ENCODE measurements around the gene ARID3A.
A peak's percentile ranks its signal among the peaks of the same experiment; 100 is the strongest.

Gene ARID3A

DNA sequence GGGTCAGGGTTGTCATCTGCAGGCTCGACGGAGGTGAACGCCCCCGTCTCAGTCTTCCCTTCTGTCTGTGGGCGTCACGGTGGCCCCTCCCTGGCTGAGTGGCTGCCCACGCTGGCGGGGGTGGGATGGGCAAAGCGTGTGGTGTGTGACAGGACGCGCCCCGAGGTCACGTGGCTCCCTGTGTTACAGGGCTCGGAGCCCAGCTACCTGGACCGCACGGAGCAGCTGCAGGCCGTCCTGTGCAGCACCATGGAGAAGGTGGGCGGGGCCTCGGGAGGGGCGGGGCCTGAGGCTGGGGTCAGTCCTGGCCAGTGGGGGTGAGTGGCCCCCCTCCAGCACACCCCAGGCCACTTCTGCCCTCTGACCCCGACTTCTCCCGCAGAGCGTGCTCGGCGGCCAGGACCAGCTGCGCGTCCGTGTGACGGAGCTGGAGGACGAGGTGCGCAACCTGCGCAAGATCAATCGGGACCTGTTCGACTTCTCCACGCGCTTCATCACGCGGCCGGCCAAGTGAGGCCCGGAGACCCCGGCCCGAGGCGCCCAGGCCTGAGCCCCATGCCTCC lies 68.1 kb downstream of the ARID3A start:
- no peak for DNase-seq (ENCODE audit: low read depth)
- H3K4me3 ChIP-seq (ENCODE audit: control insufficient read depth, low read depth, low read length) = no peak overlapping the region
- TF ChIP-seq, protein P1, sequence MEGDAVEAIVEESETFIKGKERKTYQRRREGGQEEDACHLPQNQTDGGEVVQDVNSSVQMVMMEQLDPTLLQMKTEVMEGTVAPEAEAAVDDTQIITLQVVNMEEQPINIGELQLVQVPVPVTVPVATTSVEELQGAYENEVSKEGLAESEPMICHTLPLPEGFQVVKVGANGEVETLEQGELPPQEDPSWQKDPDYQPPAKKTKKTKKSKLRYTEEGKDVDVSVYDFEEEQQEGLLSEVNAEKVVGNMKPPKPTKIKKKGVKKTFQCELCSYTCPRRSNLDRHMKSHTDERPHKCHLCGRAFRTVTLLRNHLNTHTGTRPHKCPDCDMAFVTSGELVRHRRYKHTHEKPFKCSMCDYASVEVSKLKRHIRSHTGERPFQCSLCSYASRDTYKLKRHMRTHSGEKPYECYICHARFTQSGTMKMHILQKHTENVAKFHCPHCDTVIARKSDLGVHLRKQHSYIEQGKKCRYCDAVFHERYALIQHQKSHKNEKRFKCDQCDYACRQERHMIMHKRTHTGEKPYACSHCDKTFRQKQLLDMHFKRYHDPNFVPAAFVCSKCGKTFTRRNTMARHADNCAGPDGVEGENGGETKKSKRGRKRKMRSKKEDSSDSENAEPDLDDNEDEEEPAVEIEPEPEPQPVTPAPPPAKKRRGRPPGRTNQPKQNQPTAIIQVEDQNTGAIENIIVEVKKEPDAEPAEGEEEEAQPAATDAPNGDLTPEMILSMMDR (IDR thresholded peaks at IDR 0.05; ENCODE audit: control insufficient read depth, insufficient read depth, low read depth, low read length, missing control alignments) = no peak

- TF ChIP-seq, protein P1 (IDR thresholded peaks at IDR 0.05; ENCODE audit: control insufficient read depth, insufficient read depth, low read depth, low read length, missing control alignments) = no peak
- DNase-seq (ENCODE audit: low read depth) = no peak
- no peak overlapping the region for H3K4me3 ChIP-seq (ENCODE audit: control insufficient read depth, low read depth, low read length)
Observed at GRCh38 chr19:994516-994915, 68.7 kb downstream of the ARID3A start.

- H3K4me3 ChIP-seq (ENCODE audit: control insufficient read depth, low read depth, low read length) = no peak overlapping the region
- no peak for DNase-seq (ENCODE audit: low read depth)
- TF ChIP-seq, protein P1 (IDR thresholded peaks at IDR 0.05; ENCODE audit: control insufficient read depth, insufficient read depth, low read depth, low read length, missing control alignments) = no peak
Observed at GRCh38 chr19:995051-995827, 69.4 kb downstream of the ARID3A start.

DNA sequence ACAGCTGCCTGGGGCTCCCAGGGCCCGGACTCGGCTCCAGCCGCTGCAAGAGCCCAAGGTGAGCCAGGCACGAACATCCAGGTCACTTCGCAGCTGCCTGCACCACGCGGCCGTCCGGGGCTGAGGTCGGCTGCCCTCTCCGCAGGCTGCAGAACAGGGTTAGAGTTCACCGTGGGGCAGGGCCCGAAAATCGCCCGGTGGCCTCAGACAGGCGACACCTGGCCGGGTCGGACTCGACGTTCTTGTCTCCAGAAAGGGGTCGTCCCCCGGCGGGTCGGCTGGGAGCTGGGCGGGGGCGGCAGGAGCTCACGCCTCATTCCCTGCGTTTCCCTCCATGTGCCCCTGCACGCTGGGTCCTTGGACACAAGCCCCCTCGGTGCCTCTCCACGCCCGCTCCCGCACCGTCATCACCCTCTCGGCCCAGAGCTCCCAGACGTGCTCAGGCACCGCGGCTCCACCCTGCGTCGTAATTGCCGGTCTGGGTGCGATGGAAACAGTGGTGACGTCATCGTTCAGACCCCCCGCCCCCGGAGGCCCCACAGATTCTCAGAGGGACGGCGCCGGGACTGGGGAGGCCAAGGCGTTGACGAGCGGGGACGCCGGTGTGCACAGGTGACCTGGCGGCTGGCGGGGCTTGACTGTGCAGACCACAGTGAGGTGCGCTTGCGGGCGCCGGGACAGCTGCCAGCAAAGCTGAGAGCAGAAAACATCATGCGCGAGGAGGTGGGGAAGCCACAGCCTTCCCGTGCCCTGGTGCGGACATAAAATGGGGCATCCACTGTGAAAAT lies 70.4 kb downstream of the ARID3A start:
- peak overlapping the region; percentile 9 for H3K4me3 ChIP-seq (ENCODE audit: control insufficient read depth, low read depth, low read length)
- DNase-seq (ENCODE audit: low read depth) = no peak
- TF ChIP-seq, protein P1 (IDR thresholded peaks at IDR 0.05; ENCODE audit: control insufficient read depth, insufficient read depth, low read depth, low read length, missing control alignments) = no peak

DNA sequence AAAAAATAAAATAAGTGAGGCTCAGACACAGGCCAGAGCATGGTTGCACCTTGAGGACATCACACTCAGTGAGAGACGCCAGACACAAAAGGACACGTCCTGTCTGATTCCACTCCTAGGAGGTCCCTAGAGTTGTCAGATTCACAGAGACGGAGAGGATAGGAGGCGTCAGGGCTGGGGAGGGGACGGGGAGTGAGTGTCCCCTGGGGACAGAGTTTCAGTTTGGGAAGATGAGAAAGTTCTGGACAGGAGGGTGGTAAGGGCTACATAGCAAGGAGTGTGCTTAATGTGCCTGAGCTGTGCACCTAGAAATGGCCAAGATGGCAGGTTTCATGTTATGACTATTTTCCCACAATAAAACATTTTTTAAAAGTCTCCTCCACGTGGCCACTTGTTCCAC lies 72.2 kb downstream of the ARID3A start:
- TF ChIP-seq, protein P1 (IDR thresholded peaks at IDR 0.05; ENCODE audit: control insufficient read depth, insufficient read depth, low read depth, low read length, missing control alignments) = no peak
- DNase-seq (ENCODE audit: low read depth) = no peak

DNA sequence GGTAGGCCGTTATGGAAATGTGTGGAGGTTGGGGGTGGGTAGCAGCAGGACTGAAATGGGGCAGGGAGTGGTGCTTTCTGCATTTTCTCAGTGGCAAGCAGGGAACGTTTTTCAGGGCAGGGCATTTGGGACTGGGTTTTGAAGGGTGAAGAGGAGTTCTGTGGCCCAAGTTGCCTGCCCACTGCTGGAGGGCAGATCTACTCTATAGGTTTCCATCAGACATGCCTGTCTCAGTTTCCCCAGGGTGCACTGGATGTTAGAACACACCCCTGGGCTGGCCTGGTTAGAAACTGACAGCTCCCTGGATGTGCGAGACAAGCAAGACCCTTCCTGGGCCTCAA lies 73.5 kb downstream of the ARID3A start:
- no peak overlapping the region for H3K4me3 ChIP-seq (ENCODE audit: control insufficient read depth, low read depth, low read length)
- TF ChIP-seq, protein P1 (IDR thresholded peaks at IDR 0.05; ENCODE audit: control insufficient read depth, insufficient read depth, low read depth, low read length, missing control alignments) = no peak
- DNase-seq (ENCODE audit: low read depth) = no peak

More for the DNA sequence above, 72.2 kb downstream of the ARID3A start:
- H3K4me3 ChIP-seq (ENCODE audit: control insufficient read depth, low read depth, low read length) = no peak overlapping the region

All from AG09309 (cell line).